Astrocyte (in vitro differentiated cells and primary cell): ENCODE results near the gene SLC22A4. TPM values are rescaled to one million over a fixed set of nuclear protein-coding genes. Genes with fewer than 3 reads are reported as not detected.

Experiments used
- DNase-seq: peaks from one replicate; pipeline ENCODE4 v3.0.0-alpha.2; 2010; ENCODE audit warnings: low read depth
- FAIRE-seq: peaks from 2 replicates; lab custom pipeline; 2011; peaks lifted over from hg19 to GRCh38; lab: Jason Lieb, UNC
- H2AFZ ChIP-seq: 2 replicates; pipeline ENCODE4 v1.6.0; 2012; ENCODE audit warnings: low read depth, low read length, inconsistent platforms
- H3K27ac ChIP-seq: 2 replicates; pipeline ENCODE4 v1.5.1; 2011; ENCODE audit warnings: low read depth, low read length, inconsistent platforms
- H3K27me3 ChIP-seq: 2 replicates; pipeline ENCODE4 v1.6.0; 2011; ENCODE audit warnings: low read length, inconsistent platforms; ENCODE audit not compliant: insufficient read depth
- H3K36me3 ChIP-seq: 2 replicates; pipeline ENCODE4 v1.5.1; 2011; ENCODE audit warnings: low read length, inconsistent platforms; ENCODE audit not compliant: insufficient read depth
- H3K4me1 ChIP-seq: 2 replicates; pipeline ENCODE4 v1.5.1; 2011; ENCODE audit warnings: low read length, inconsistent platforms; ENCODE audit not compliant: insufficient read depth
- H3K4me2 ChIP-seq: 2 replicates; pipeline ENCODE4 v1.6.0; 2012; ENCODE audit warnings: low read length, inconsistent platforms
- H3K4me3 ChIP-seq: 2 replicates; pipeline ENCODE4 v1.5.1; 2011; ENCODE audit warnings: low read depth, mild to moderate bottlenecking, low read length, inconsistent platforms; ENCODE audit not compliant: insufficient read depth
- H3K79me2 ChIP-seq: 2 replicates; pipeline ENCODE4 v1.6.0; 2012; ENCODE audit warnings: mild to moderate bottlenecking, low read length, inconsistent platforms; ENCODE audit not compliant: insufficient read depth
- H3K9ac ChIP-seq: 2 replicates; pipeline ENCODE4 v1.6.0; 2012; ENCODE audit warnings: mild to moderate bottlenecking, low read length, inconsistent platforms
- H3K9me3 ChIP-seq: 2 replicates; pipeline ENCODE4 v1.5.1; 2012; ENCODE audit warnings: low read depth, mild to moderate bottlenecking, low read length, inconsistent platforms; ENCODE audit not compliant: insufficient read depth
- H4K20me1 ChIP-seq: 2 replicates; pipeline ENCODE4 v1.6.0; 2012; ENCODE audit warnings: low read length, inconsistent platforms; ENCODE audit not compliant: insufficient read depth
- H3K27ac Mint-ChIP-seq: one replicate; pipeline ENCODE4 v1.8.0; 2021; ENCODE audit warnings: mild to moderate bottlenecking, mixed read lengths; ENCODE audit not compliant: unreplicated experiment
- H3K27me3 Mint-ChIP-seq: one replicate; pipeline ENCODE4 v1.8.0; 2021; ENCODE audit warnings: low read depth, mixed read lengths; ENCODE audit not compliant: unreplicated experiment
- H3K36me3 Mint-ChIP-seq: one replicate; pipeline ENCODE4 v1.8.0; 2021; ENCODE audit warnings: low read depth, mixed read lengths; ENCODE audit not compliant: unreplicated experiment
- H3K4me1 Mint-ChIP-seq: one replicate; pipeline ENCODE4 v1.8.0; 2021; ENCODE audit warnings: low read depth, mixed read lengths; ENCODE audit not compliant: unreplicated experiment
- H3K4me3 Mint-ChIP-seq: one replicate; pipeline ENCODE4 v1.8.0; 2021; ENCODE audit warnings: mild to moderate bottlenecking, moderate library complexity, mixed read lengths; ENCODE audit not compliant: unreplicated experiment
- H3K9me3 Mint-ChIP-seq: one replicate; pipeline ENCODE4 v1.8.0; 2021; ENCODE audit warnings: mild to moderate bottlenecking, mixed read lengths; ENCODE audit not compliant: unreplicated experiment
- CTCF ChIP-seq: IDR thresholded peaks from 2 replicates; pipeline ENCODE4 v1.5.1; 2011; ENCODE audit warnings: low read depth, mild to moderate bottlenecking, inconsistent platforms, low read length, moderate library complexity; ENCODE audit not compliant: insufficient read depth
- EZH2 ChIP-seq: IDR thresholded peaks from 2 replicates; pipeline ENCODE4 v1.6.1; 2012; ENCODE audit warnings: mild to moderate bottlenecking, low read length, inconsistent platforms; ENCODE audit not compliant: insufficient read depth
- total RNA-seq: library from RNA; stranded (reverse); gene quantifications from 2 replicates; pipeline ENCODE4 v1.2.1, GENCODE V29; 2021

SLC22A4 gene
- total RNA-seq, 1 donor from 2014 or later = 4.5 TPM

DNA sequence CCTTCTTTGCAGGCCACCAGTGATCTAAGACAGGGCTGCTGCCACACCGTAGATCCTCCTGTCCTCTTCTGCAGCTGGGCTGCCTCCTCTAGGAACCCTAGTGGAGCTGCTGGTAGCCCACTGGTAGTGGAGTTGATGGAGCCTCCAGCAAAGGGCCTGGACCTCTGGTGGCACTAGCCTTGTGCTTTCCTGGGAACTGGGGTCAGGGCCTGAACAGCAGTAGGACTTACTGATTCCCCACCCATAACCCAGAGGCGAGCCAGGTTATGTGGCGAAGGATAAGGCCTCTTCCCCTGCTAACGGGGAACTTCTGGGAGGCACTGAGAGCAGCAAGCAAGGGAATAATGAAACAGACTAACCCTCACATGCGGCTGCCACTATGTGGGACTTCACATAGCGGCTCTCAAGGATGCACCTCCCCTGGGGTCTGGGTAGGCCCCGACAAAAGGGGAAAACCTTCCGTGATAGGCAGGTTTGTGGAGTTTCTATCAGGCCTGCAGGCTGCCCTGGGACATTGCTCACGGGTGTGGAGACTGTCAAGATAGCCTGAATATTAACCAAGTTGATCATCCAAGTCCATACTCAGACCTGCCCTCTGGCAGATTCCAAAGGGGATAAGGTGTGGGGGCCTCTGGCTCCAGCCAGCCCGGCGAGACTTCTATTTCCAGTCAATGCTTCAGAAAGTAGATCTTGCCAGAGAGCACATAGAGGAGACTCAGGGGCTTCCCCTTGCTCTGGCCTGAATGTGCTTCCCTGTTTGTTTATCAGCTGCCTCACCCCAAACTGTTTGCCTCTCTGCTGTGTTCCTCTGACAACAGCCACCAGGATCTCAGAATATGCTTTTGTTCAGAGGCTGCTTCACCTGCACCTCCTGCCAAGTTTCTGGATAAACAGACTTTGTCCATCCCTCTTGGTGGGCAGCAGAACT lies 7.4 kb downstream of the SLC22A4 start:
- no peak for FAIRE-seq
- Histone ChIP-seq H3K79me2 (peaks cover 35% of the 10 kb centered on the region), H4K20me1 (peaks cover 14% of the 10 kb centered on the region), H3K4me1 (peaks cover 2% of the 10 kb centered on the region), H3K27ac (no peak overlapping the region), H3K36me3 (no peaks in the 10 kb centered on the region), H3K4me2 (no peak overlapping the region), H2AFZ (no peak overlapping the region), H3K4me3 (no peak overlapping the region), H3K9ac (no peak overlapping the region), H3K9me3 (no peaks in the 10 kb centered on the region), H3K27me3 (no peaks in the 10 kb centered on the region)
- Mint-ChIP-seq H3K4me3 (no peak overlapping the region), H3K27me3 (no peaks in the 10 kb centered on the region), H3K9me3 (peaks cover 7% of the 10 kb centered on the region), H3K27ac (no peak overlapping the region), H3K4me1 (no peaks in the 10 kb centered on the region), H3K36me3 (peaks cover 10% of the 10 kb centered on the region)
- DNase-seq = no peak
- no peak for TF ChIP-seq EZH2
- TF ChIP-seq CTCF = no peak

GRCh38 chr5:132302413-132302812 lies 8.2 kb downstream of the SLC22A4 start:
- H3K4me2 ChIP-seq = no peak overlapping the region
- no peaks in the 10 kb centered on the region for H3K27me3 Mint-ChIP-seq
- H3K4me1 ChIP-seq = no peaks in the 10 kb centered on the region
- H3K27me3 ChIP-seq = no peaks in the 10 kb centered on the region
- H3K27ac ChIP-seq = no peak overlapping the region
- no peak overlapping the region for H3K27ac Mint-ChIP-seq
- no peaks in the 10 kb centered on the region for H3K4me1 Mint-ChIP-seq
- H2AFZ ChIP-seq = no peak overlapping the region
- no peak overlapping the region for H3K4me3 Mint-ChIP-seq
- H3K9ac ChIP-seq = no peak overlapping the region
- H3K4me3 ChIP-seq = no peak overlapping the region
- no peaks in the 10 kb centered on the region for H3K9me3 ChIP-seq
- peaks cover 7% of the 10 kb centered on the region for H3K9me3 Mint-ChIP-seq
- FAIRE-seq = no peak
- peaks cover 14% of the 10 kb centered on the region for H4K20me1 ChIP-seq
- no peaks in the 10 kb centered on the region for H3K36me3 ChIP-seq
- peaks cover 30% of the 10 kb centered on the region for H3K79me2 ChIP-seq
- peaks cover 10% of the 10 kb centered on the region for H3K36me3 Mint-ChIP-seq
- TF ChIP-seq CTCF (no peak), EZH2 (no peak)
- no peak for DNase-seq

- H3K4me3 ChIP-seq = no peak overlapping the region
- H3K79me2 ChIP-seq = peaks cover 18% of the 10 kb centered on the region
- H3K4me1 Mint-ChIP-seq = no peaks in the 10 kb centered on the region
- H3K27me3 ChIP-seq = no peaks in the 10 kb centered on the region
- no peaks in the 10 kb centered on the region for H3K36me3 ChIP-seq
- H2AFZ ChIP-seq = no peak overlapping the region
- no peak overlapping the region for H3K4me3 Mint-ChIP-seq
- no peak overlapping the region for H3K27ac Mint-ChIP-seq
- DNase-seq = no peak
- peaks cover 10% of the 10 kb centered on the region for H3K36me3 Mint-ChIP-seq
- H3K9me3 ChIP-seq = no peaks in the 10 kb centered on the region
- H3K4me2 ChIP-seq = no peak overlapping the region
- no peaks in the 10 kb centered on the region for H3K27me3 Mint-ChIP-seq
- no peak for FAIRE-seq
- peaks cover 7% of the 10 kb centered on the region for H3K9me3 Mint-ChIP-seq
- H3K9ac ChIP-seq = no peak overlapping the region
- TF ChIP-seq CTCF (no peak), EZH2 (no peak)
- H4K20me1 ChIP-seq = peaks cover 13% of the 10 kb centered on the region
- H3K4me1 ChIP-seq = no peaks in the 10 kb centered on the region
- H3K27ac ChIP-seq = no peak overlapping the region
These were observed 9.4 kb downstream of the SLC22A4 start for GRCh38 chr5:132303589-132303988.
